Astrocyte of the spinal cord (primary cell): ENCODE results near the gene CHST9.
"Not testable (repeated sequence)": the region's sequence is repeated elsewhere in the genome, so short reads cannot be mapped to it uniquely, and the experiment has no call there.

Experiments used
- DNase-seq: peaks from one replicate; pipeline ENCODE4 v3.0.0; 2011; ENCODE audit warnings: low read depth, low spot score
- H3K4me3 ChIP-seq: 2 replicates; pipeline ENCODE4 v1.5.1; 2011; ENCODE audit warnings: low read depth, mild to moderate bottlenecking, low read length, moderate library complexity
- in situ Hi-C: cut with HindIII; loops from 2 replicates; pipeline ENCODE4 v1.10.0; 2017; ENCODE audit warnings: low sequenced_read_pairs
- TF ChIP-seq, protein P1 (sequence below): IDR thresholded peaks from 2 replicates; pipeline ENCODE4 v1.5.1; 2012; ENCODE audit warnings: low read depth, mild to moderate bottlenecking, low read length, inconsistent platforms

The CHST9 gene

DNA sequence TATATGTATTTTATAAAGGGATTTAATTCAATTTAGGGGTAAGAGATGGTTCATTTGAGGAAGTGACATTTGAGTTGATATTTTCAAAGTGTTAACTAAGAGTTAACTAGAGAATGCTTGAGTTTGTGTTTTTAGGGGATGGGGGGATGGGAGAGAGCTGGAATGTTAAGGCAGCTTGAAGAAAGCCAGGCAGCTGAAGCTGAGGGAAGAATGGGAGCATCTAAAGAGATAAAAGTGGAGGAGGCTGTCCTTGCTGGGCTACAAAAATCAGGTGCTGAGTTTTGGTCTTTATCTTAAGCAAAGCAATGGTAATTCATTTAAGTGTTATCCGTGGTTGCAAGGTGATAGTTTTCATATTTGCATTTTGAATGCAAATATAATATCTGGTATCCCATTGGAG lies 9.2 kb downstream of the CHST9 start:
- no peak for DNase-seq
- no peak overlapping the region for H3K4me3 ChIP-seq
- in situ Hi-C loops: no loop called here
- TF ChIP-seq, protein P1, sequence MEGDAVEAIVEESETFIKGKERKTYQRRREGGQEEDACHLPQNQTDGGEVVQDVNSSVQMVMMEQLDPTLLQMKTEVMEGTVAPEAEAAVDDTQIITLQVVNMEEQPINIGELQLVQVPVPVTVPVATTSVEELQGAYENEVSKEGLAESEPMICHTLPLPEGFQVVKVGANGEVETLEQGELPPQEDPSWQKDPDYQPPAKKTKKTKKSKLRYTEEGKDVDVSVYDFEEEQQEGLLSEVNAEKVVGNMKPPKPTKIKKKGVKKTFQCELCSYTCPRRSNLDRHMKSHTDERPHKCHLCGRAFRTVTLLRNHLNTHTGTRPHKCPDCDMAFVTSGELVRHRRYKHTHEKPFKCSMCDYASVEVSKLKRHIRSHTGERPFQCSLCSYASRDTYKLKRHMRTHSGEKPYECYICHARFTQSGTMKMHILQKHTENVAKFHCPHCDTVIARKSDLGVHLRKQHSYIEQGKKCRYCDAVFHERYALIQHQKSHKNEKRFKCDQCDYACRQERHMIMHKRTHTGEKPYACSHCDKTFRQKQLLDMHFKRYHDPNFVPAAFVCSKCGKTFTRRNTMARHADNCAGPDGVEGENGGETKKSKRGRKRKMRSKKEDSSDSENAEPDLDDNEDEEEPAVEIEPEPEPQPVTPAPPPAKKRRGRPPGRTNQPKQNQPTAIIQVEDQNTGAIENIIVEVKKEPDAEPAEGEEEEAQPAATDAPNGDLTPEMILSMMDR: no peak

DNA sequence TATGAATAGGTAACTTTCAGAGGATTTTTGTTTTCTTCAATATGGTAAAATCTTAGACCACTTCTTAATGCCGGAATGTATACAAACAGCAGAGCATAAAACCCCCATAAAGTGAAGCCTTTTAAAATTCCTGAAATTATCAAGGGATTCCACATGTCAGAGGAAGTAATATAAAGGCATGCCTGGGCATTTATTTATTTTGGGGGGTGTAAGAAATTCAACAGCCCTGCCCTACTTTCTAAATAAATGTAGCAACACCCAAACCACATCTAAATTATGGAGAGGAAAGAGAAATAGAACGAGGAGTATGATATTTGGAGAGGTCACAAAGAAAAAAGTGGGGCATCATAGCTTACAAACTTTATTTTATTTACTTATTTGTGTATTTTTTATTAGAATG lies 9.9 kb downstream of the CHST9 start:
- DNase-seq: no peak
- H3K4me3 ChIP-seq: no peak overlapping the region
- in situ Hi-C loops: no loop called here
- TF ChIP-seq, protein P1: no peak

GRCh38 chr18:27171993-27172392 lies 13.1 kb downstream of the CHST9 start:
- DNase-seq: no peak
- no peak overlapping the region for H3K4me3 ChIP-seq
- TF ChIP-seq, protein P1: no peak
- in situ Hi-C loops: no loop called here

DNA sequence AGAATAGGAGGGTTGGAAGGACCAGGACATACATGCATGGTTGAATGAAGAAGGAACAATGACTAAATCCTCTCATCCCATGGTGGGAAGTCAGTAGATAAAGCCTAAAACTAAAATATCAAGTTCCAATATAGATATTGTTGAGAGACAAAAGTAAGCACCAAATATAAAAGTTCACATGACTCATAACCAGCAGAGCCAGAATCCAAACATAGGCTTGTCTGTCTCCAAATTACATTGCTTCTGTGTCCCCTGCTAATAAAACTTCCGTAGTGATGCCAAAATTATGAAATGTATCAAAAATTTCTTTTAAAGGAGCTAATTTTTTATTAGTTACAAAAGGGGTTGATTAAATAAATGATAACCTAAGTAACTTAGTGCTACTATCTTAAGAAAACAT lies 19.7 kb downstream of the CHST9 start:
- H3K4me3 ChIP-seq: no peak overlapping the region
- no peak for DNase-seq
- in situ Hi-C loops: no loop called here
- TF ChIP-seq, protein P1: no peak

- H3K4me3 ChIP-seq: no peak overlapping the region
- in situ Hi-C loops: no loop called here
- TF ChIP-seq, protein P1: no peak
- DNase-seq: no peak
Measured at GRCh38 chr18:27164905-27165304, 20.2 kb downstream of the CHST9 start.

DNA sequence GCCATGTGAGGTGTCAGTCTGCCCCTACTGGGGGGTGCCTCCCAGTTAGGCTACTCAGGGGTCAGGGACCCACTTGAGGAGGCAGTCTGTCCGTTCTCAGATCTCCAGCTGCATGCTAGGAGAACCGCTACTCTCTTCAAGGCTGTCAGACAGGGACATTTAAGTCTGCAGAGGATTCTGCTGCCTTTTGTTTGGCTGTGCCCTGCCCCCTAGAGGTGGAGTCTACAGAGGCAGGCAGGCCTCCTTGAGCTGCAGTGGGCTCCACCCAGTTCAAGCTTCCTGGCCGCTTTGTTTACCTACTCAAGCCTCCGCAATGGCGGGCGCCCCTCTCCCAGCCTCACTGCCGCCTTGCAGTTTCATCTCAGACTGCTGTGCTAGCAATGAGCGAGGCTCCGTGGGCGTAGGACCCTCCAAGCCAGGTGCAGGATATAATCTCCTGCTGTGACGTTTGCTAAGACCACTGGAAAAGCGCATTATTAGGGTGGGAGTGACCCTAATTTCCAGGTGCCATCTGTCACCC lies 21.9 kb downstream of the CHST9 start:
- H3K4me3 ChIP-seq, in situ Hi-C loops, DNase-seq: not testable (repeated sequence)

GRCh38 chr18:27149240-27149639 lies 35.9 kb downstream of the CHST9 start:
- in situ Hi-C loops, H3K4me3 ChIP-seq, DNase-seq: not testable (repeated sequence)

GRCh38 chr18:27144672-27145071 lies 40.4 kb downstream of the CHST9 start:
- TF ChIP-seq, protein P1: no peak
- H3K4me3 ChIP-seq: no peak overlapping the region
- in situ Hi-C loops: no loop called here
- DNase-seq: no peak
